AG04450 (cell line): ENCODE measurements around the gene NMT1. TPM values are rescaled to one million over a fixed set of nuclear protein-coding genes. Genes with fewer than 3 reads are reported as not detected.

Experiments used
- CTCF ChIA-PET: fragments of 300-600, 350-600 bp; formaldehyde crosslinking; extraction: SDS; loops from one replicate; lab custom pipeline; 2022; ENCODE audit warnings: antibody characterized with exemption, inconsistent platforms; lab: Charles Lee
- POLR2A ChIA-PET: fragments of 350-600 bp; formaldehyde crosslinking; extraction: SDS; loops from one replicate; lab custom pipeline; 2021; ENCODE audit warnings: antibody characterized with exemption, inconsistent platforms; lab: Yijun Ruan, JAX
- DNase-seq: peaks from one replicate; pipeline ENCODE4 v3.0.0-alpha.2; 2011; ENCODE audit warnings: low read depth, low spot score
- H3K27ac ChIP-seq: one replicate; pipeline ENCODE4 v1.5.1; 2012; ENCODE audit warnings: low read depth, low read length, control low read depth
- H3K27me3 ChIP-seq: one replicate; pipeline ENCODE4 v1.6.0; 2012; ENCODE audit warnings: low read length; ENCODE audit not compliant: control insufficient read depth, insufficient read depth
- H3K4me3 ChIP-seq: 2 replicates; pipeline ENCODE4 v1.5.1; 2011; ENCODE audit warnings: mild to moderate bottlenecking, low read depth, low read length, control low read depth
- H3K9me3 ChIP-seq: 2 replicates; pipeline ENCODE4 v1.5.1; 2012; ENCODE audit warnings: low read length; ENCODE audit not compliant: control insufficient read depth, insufficient read depth
- polyA plus RNA-seq: library from polyadenylated mRNA; depleted of rRNA; stranded (reverse); fragments of >200 nt; gene quantifications from 2 replicates; pipeline ENCODE4 v1.2.3, GENCODE V29; 2011
- TF ChIP-seq, protein P1 (sequence below): IDR thresholded peaks from 2 replicates; pipeline ENCODE4 v1.5.1; 2011; ENCODE audit warnings: low read depth, low read length, control low read depth, inconsistent platforms

NMT1 gene
- polyA plus RNA-seq, 1 experiment: 63.6 TPM

DNA sequence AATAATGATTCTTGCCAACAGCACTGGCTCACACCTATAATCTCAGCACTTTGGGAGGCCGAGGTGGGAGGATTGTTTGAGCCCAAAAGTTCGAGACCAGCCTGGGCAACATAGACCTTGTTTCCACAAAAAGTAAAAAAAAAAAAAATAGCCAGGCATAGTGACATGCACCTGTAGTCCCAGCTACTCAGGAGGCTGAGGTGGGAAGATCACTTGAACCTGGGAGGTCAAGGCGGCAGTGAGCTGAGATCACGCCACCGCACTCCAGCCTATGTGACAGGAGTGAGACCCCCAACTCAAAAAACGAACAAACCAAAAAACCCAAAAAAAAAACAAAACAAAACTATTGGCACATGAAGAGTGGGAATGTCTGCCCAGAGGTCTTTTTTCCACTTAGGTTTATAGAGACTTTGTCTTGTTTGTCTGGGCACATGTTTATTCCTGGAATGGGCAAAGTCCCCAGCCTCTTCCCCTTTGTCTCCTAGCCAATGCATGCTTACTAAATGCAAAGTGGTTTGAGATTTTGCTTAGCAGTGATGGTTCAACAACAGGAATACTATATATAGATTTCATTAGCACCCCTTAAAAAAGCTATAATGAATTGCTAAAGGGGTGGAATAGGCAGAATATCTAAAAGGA lies 25.9 kb downstream of the NMT1 start:
- Histone ChIP-seq H3K27me3 (no peaks in the 10 kb centered on the region), H3K4me3 (no peak overlapping the region), H3K27ac (no peak overlapping the region), H3K9me3 (no peaks in the 10 kb centered on the region)
- ChIA-PET POLR2A (no interaction called here), CTCF (interaction anchor here (1.0 to 1.5 kb wide), 3 partner anchors 9 to 167 kb away, joined by 3 to 5 read pairs (median 3); no protein-coding TSS in a partner anchor)
- TF ChIP-seq, protein P1, sequence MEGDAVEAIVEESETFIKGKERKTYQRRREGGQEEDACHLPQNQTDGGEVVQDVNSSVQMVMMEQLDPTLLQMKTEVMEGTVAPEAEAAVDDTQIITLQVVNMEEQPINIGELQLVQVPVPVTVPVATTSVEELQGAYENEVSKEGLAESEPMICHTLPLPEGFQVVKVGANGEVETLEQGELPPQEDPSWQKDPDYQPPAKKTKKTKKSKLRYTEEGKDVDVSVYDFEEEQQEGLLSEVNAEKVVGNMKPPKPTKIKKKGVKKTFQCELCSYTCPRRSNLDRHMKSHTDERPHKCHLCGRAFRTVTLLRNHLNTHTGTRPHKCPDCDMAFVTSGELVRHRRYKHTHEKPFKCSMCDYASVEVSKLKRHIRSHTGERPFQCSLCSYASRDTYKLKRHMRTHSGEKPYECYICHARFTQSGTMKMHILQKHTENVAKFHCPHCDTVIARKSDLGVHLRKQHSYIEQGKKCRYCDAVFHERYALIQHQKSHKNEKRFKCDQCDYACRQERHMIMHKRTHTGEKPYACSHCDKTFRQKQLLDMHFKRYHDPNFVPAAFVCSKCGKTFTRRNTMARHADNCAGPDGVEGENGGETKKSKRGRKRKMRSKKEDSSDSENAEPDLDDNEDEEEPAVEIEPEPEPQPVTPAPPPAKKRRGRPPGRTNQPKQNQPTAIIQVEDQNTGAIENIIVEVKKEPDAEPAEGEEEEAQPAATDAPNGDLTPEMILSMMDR: no peak
- DNase-seq: no peak

DNA sequence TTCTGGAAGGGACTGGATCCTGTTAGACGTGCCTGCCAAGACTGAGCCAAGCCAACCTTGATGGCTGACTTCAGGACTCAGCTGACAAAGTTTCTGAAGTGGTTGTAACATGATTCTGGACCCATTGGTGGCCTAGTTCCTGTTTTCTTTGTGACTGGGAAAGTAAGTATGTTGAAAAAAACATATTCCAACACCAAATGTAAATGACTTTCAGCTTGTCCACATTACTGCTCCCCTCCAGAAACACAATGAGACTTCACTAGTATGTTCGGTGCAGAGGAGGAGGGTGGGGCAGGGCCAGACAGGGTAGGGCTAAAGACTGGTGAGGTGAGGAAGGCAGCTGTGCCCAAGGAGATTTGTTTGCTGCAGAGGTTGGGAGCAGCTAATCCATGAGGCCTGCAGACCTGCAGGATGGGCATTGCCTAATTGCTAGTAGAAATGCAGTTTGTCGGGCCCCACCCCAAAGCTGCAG lies 26.4 kb downstream of the NMT1 start:
- CTCF ChIA-PET: interaction anchor here (0.9 to 1.5 kb wide), 3 partner anchors 12 to 167 kb away, joined by 3 to 5 read pairs (median 4); partner anchors contain the start of gene ACBD4
- no peak for DNase-seq
- peak overlapping the region; percentile 48 for H3K27ac ChIP-seq

DNA sequence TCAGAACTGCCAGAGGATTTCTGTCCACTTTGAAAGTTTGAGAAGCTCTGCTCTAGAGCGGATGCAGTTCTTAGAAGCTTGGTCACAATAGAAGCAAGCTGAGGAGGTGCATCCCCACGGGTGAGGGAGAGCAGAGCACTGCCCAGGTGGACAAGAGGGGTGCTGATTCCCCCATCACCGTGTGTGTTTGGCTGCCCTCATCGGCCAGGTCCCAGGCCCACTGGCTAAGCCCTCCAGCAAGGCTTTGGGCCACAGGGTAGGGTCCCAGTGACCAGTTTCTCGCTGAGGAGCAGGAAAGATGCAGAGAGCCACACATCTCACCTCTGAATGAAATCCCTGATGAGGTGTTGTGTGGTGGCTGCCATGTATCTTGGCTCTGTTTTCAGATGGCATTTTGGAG lies 26.9 kb downstream of the NMT1 start:
- Histone ChIP-seq H3K4me3 (no peak overlapping the region), H3K27ac (peak overlapping the region; percentile 48), H3K9me3 (no peaks in the 10 kb centered on the region), H3K27me3 (no peaks in the 10 kb centered on the region)
- ChIA-PET CTCF (interaction anchor here (0.9 kb wide), 1 partner anchor 47 kb away, joined by 4 read pairs; the partner anchor contains the start of gene ACBD4), POLR2A (no interaction called here)
- DNase-seq: no peak
- TF ChIP-seq, protein P1: no peak

More for the DNA sequence above, 26.4 kb downstream of the NMT1 start:
- Histone ChIP-seq H3K4me3 (no peak overlapping the region), H3K9me3 (no peaks in the 10 kb centered on the region), H3K27me3 (no peaks in the 10 kb centered on the region)
- POLR2A ChIA-PET: no interaction called here
- TF ChIP-seq, protein P1: no peak

DNA sequence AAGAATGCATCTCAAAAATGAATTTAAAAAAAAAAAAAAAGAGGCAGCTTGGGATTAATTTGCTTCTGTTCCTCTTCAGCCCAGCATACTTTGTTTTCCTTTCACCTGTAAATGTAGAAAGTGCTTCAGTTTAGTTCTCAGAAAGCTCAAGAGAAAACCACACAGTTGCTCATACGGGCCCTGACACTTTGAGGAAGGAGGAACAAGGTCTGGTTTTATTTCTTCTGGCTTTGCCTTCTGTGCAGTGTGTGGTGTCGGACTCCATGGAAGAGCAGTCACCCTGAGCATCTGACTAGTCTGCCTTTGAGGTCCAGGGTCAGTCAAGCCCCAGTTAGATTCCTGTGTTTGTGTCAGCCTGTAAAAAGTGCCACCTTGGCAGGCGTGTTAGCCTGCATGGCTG lies 27.6 kb downstream of the NMT1 start:
- DNase-seq: no peak
- H3K27me3 ChIP-seq: no peaks in the 10 kb centered on the region
- TF ChIP-seq, protein P1: no peak
- H3K4me3 ChIP-seq: no peak overlapping the region
- POLR2A ChIA-PET: interaction anchor here (0.7 kb wide), 1 partner anchor 9 kb away, joined by 6 read pairs; no protein-coding TSS in a partner anchor
- no peaks in the 10 kb centered on the region for H3K9me3 ChIP-seq
- H3K27ac ChIP-seq: no peak overlapping the region
- CTCF ChIA-PET: interaction anchor here (6.0 kb wide), 1 partner anchor 47 kb away, joined by 26 read pairs; the partner anchor contains the start of gene ACBD4

DNA sequence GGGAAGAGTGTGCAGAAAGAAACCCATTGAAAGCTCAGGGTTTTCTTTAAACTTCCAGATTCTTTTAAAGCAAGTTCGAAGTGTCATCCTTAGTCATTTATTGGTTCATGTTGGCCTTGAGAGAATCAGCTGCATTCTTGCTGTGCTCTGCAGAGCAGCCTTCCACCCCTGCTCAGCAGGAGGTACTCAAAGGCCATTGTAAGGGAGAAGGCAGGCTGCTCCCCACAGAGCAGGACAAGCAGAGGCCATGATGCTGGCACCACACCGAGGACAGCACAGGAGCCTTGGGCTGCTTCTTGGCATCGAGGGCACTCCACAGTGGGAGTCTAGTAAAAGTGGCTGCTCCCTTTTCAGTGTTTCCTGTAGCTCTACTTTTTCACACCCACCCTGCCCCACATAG lies 29.6 kb downstream of the NMT1 start:
- TF ChIP-seq, protein P1: no peak

More for the DNA sequence above, 29.6 kb downstream of the NMT1 start:
- Histone ChIP-seq H3K27ac (peak overlapping the region; percentile 31), H3K4me3 (no peak overlapping the region), H3K9me3 (no peaks in the 10 kb centered on the region), H3K27me3 (no peaks in the 10 kb centered on the region)
- ChIA-PET POLR2A (interaction anchor here (0.6 kb wide), 1 partner anchor 57 kb away, joined by 3 read pairs; the partner anchor contains the start of gene HEXIM1), CTCF (interaction anchor here (1.3 to 6.0 kb wide), 2 partner anchors 8 to 45 kb away, joined by 6 to 26 read pairs; partner anchors contain the start of gene ACBD4)
- no peak for DNase-seq
